Subcutaneous abdominal adipose tissue (tissue), 5 donors: ENCODE data around the gene ADCY4.

Experiments
- H3K27ac ChIP-seq: one replicate; pipeline ENCODE4 v1.7.0; 2013; ENCODE audit warnings: low read depth, mild to moderate bottlenecking, inconsistent platforms, low read length, moderate library complexity
- H3K27me3 ChIP-seq, 5 donors: one replicate each; pipeline ENCODE4 v1.7.0; 2013; ENCODE audit warnings: low read length in 5 of 5, inconsistent platforms in 1 of 5; ENCODE audit not compliant: control insufficient read depth in 5 of 5, insufficient read depth in 4 of 5
- H3K36me3 ChIP-seq, 5 donors: one replicate each; pipeline ENCODE4 v1.7.0; 2013; ENCODE audit warnings: low read length in 5 of 5; ENCODE audit not compliant: control insufficient read depth in 5 of 5, insufficient read depth in 5 of 5
- H3K4me1 ChIP-seq, 5 donors: one replicate each; pipeline ENCODE4 v1.7.0; 2013; ENCODE audit warnings: low read length in 5 of 5, mild to moderate bottlenecking in 3 of 5, moderate library complexity in 1 of 5; ENCODE audit not compliant: control insufficient read depth in 5 of 5, insufficient read depth in 5 of 5
- H3K4me3 ChIP-seq, 5 donors: one replicate each; pipeline ENCODE4 v1.7.0; 2013; ENCODE audit warnings: low read length in 5 of 5, low read depth in 1 of 5
- H3K9ac ChIP-seq, 5 donors: one replicate each; pipeline ENCODE4 v1.7.0; 2013; ENCODE audit warnings: low read length in 5 of 5, mild to moderate bottlenecking in 4 of 5, moderate library complexity in 3 of 5
- H3K9me3 ChIP-seq, 5 donors: one replicate each; pipeline ENCODE4 v1.7.0; 2013; ENCODE audit warnings: low read length in 5 of 5; ENCODE audit not compliant: control insufficient read depth in 5 of 5
- donor health status: healthy.
- donor health status: healthy.
- donor health status: healthy.
- donor health status: healthy.
- donor health status: healthy.

ADCY4 gene

GRCh38 chr14:24366721-24367513 is 32.0 kb upstream of the ADCY4 start:
- Histone ChIP-seq H3K4me3 (peak overlapping the region; percentile 46 to 76 (median 60)), H3K36me3 (no peaks in the 10 kb centered on the region), H3K9me3 (no peaks in the 10 kb centered on the region), H3K4me1 (peaks cover 0 to 45% (median 32%) of the 10 kb centered on the region in 5 donors), H3K9ac (peak overlapping the region in 4 of 5 donors; percentile 28 to 75 (median 60)), H3K27me3 (no peaks in the 10 kb centered on the region), H3K27ac (peak overlapping the region; percentile 89)

GRCh38 chr14:24366413-24366720 is 31.5 kb upstream of the ADCY4 start:
- Histone ChIP-seq H3K27me3 (no peaks in the 10 kb centered on the region), H3K4me1 (peaks cover 0 to 40% (median 32%) of the 10 kb centered on the region in 5 donors)

GRCh38 chr14:24365600-24366412 is 30.9 kb upstream of the ADCY4 start:
- peaks cover 0 to 37% (median 32%) of the 10 kb centered on the region in 5 donors for H3K4me1 ChIP-seq
- peak overlapping the region; percentile 45 to 60 (median 53) for H3K4me3 ChIP-seq
- H3K36me3 ChIP-seq: no peaks in the 10 kb centered on the region
- H3K27ac ChIP-seq: peak overlapping the region; percentile 89
- H3K9ac ChIP-seq: peak overlapping the region; percentile 14 to 68 (median 48)
- no peaks in the 10 kb centered on the region for H3K27me3 ChIP-seq
- H3K9me3 ChIP-seq: no peaks in the 10 kb centered on the region

More at GRCh38 chr14:24366413-24366720, 31.5 kb upstream of the ADCY4 start:
- Histone ChIP-seq H3K36me3 (no peaks in the 10 kb centered on the region), H3K27ac (peak overlapping the region; percentile 89), H3K9ac (peak overlapping the region; percentile 10 to 68 (median 40)), H3K4me3 (peak overlapping the region; percentile 45 to 60 (median 53)), H3K9me3 (no peaks in the 10 kb centered on the region)

- peaks cover 0 to 37% (median 32%) of the 10 kb centered on the region in 5 donors for H3K4me1 ChIP-seq
- no peak overlapping the region for H3K9ac ChIP-seq
- H3K9me3 ChIP-seq: no peaks in the 10 kb centered on the region
- no peaks in the 10 kb centered on the region for H3K36me3 ChIP-seq
- no peak overlapping the region for H3K4me3 ChIP-seq
- H3K27ac ChIP-seq: peak overlapping the region; percentile 89
- H3K27me3 ChIP-seq: no peaks in the 10 kb centered on the region
Observed at GRCh38 chr14:24364841-24365240, 30.0 kb upstream of the ADCY4 start.

GRCh38 chr14:24363401-24363800 is 28.5 kb upstream of the ADCY4 start:
- Histone ChIP-seq H3K9me3 (no peaks in the 10 kb centered on the region), H3K27me3 (no peaks in the 10 kb centered on the region), H3K4me1 (peaks cover 0 to 32% (median 27%) of the 10 kb centered on the region in 5 donors), H3K27ac (no peak overlapping the region), H3K4me3 (no peak overlapping the region), H3K36me3 (no peaks in the 10 kb centered on the region), H3K9ac (no peak overlapping the region)

- Histone ChIP-seq H3K27me3 (no peaks in the 10 kb centered on the region), H3K4me1 (peaks cover 0 to 23% (median 20%) of the 10 kb centered on the region in 5 donors), H3K27ac (no peak overlapping the region), H3K9ac (no peak overlapping the region), H3K36me3 (no peaks in the 10 kb centered on the region), H3K4me3 (no peak overlapping the region), H3K9me3 (no peaks in the 10 kb centered on the region)
Observed at GRCh38 chr14:24362241-24362960, 27.5 kb upstream of the ADCY4 start.

GRCh38 chr14:24361326-24361725 is 26.5 kb upstream of the ADCY4 start:
- Histone ChIP-seq H3K4me3 (no peak overlapping the region), H3K36me3 (no peaks in the 10 kb centered on the region), H3K27me3 (no peaks in the 10 kb centered on the region), H3K9ac (no peak overlapping the region), H3K4me1 (peaks cover 0 to 15% (median 12%) of the 10 kb centered on the region in 5 donors), H3K9me3 (no peaks in the 10 kb centered on the region), H3K27ac (no peak overlapping the region)

GRCh38 chr14:24360281-24360680 is 25.4 kb upstream of the ADCY4 start:
- Histone ChIP-seq H3K4me1 (peaks cover 0 to 5% (median 2%) of the 10 kb centered on the region in 5 donors), H3K9ac (no peak overlapping the region), H3K27ac (no peak overlapping the region), H3K36me3 (no peaks in the 10 kb centered on the region), H3K9me3 (no peaks in the 10 kb centered on the region), H3K4me3 (no peak overlapping the region), H3K27me3 (no peaks in the 10 kb centered on the region)

- H3K27me3 ChIP-seq: peaks cover 0 to 4% (median 0%) of the 10 kb centered on the region in 5 donors
- no peak overlapping the region for H3K27ac ChIP-seq
Observed at GRCh38 chr14:24356208-24356607, 21.3 kb upstream of the ADCY4 start.

More at GRCh38 chr14:24356208-24356607, 21.3 kb upstream of the ADCY4 start:
- H3K4me3 ChIP-seq: no peak overlapping the region
- H3K4me1 ChIP-seq: peaks cover 0 to 8% (median 5%) of the 10 kb centered on the region in 5 donors
- H3K9me3 ChIP-seq: no peaks in the 10 kb centered on the region
- H3K9ac ChIP-seq: no peak overlapping the region
- no peaks in the 10 kb centered on the region for H3K36me3 ChIP-seq
